OCI-LY3 (cell line): Measurements from ENCODE around the gene ZNF438.
A peak's percentile ranks its signal among the peaks of the same experiment; 100 is the strongest.
"Not testable (repeated sequence)": the region's sequence is repeated elsewhere in the genome, so short reads cannot be mapped to it uniquely, and the experiment has no call there.

Experiments
- H2AFZ ChIP-seq: fragments of 200-600, 300-600 bp; shearing (Covaris generic); 2 replicates; pipeline ENCODE4 v1.6.0; 2014; ENCODE audit warnings: antibody characterized with exemption, low read depth, low read length
- H3K27ac ChIP-seq: fragments of 200-600, 300-600 bp; sonication (generic); 2 replicates; pipeline ENCODE4 v1.5.1; 2014; ENCODE audit warnings: mild to moderate bottlenecking, low read length, moderate library complexity, mixed read lengths
- H3K27me3 ChIP-seq: fragments of 200-600, 300-600 bp; sonication (generic); 2 replicates; pipeline ENCODE4 v1.6.1; 2014; ENCODE audit warnings: low read depth, low read length, mixed read lengths
- H3K36me3 ChIP-seq: fragments of 200-600, 300-600 bp; sonication (generic); replicated peaks from 2 replicates; pipeline ENCODE3; 2014; ENCODE audit warnings: low read depth, low read length, mixed read lengths
- H3K4me1 ChIP-seq: fragments of 300-600, 200-600 bp; sonication (generic); 2 replicates; pipeline ENCODE4 v1.6.1; 2014; ENCODE audit warnings: low read length, mixed read lengths
- H3K4me2 ChIP-seq: fragments of 200-600, 300-600 bp; sonication (generic); 2 replicates; pipeline ENCODE4 v1.6.1; 2014; ENCODE audit warnings: low read length, mixed read lengths
- H3K4me3 ChIP-seq: fragments of 300-600, 200-600 bp; sonication (generic); 2 replicates; pipeline ENCODE4 v1.5.1; 2014; ENCODE audit warnings: antibody characterized with exemption, mild to moderate bottlenecking, low read length, moderate library complexity
- H3K79me2 ChIP-seq: fragments of 300-600, 200-600 bp; shearing (Covaris generic); 2 replicates; pipeline ENCODE4 v1.6.1; 2014; ENCODE audit warnings: mild to moderate bottlenecking, low read length, mixed read lengths
- H3K9ac ChIP-seq: fragments of 300-600, 200-600 bp; shearing (Covaris generic); 2 replicates; pipeline ENCODE4 v1.6.0; 2014; ENCODE audit warnings: mild to moderate bottlenecking, low read length, moderate library complexity
- H3K9me3 ChIP-seq: fragments of 200-600, 300-600 bp; shearing (Covaris generic); 2 replicates; pipeline ENCODE4 v1.6.1; 2014; ENCODE audit warnings: low read length, mixed read lengths; ENCODE audit not compliant: insufficient read depth
- H4K20me1 ChIP-seq: fragments of 200-600, 300-600 bp; sonication (generic); 2 replicates; pipeline ENCODE4 v1.6.1; 2016; ENCODE audit warnings: low read length, mixed read lengths; ENCODE audit not compliant: insufficient read depth
- EZH2phosphoT487 ChIP-seq: fragments of 200-600 bp; shearing (Covaris generic); IDR thresholded peaks from 2 replicates; pipeline ENCODE4 v1.6.1; 2018; ENCODE audit warnings: antibody characterized with exemption, mixed run types, low read depth
- TF ChIP-seq, protein P1 (sequence below): fragments of 200-600, 300-600 bp; sonication (generic); IDR thresholded peaks from 2 replicates; pipeline ENCODE4 v1.5.1; 2014; ENCODE audit warnings: antibody characterized with exemption, low read length, low read depth

Gene ZNF438

GRCh38 chr10:30962522-30962921, 69.1 kb downstream of the ZNF438 start:
- no peaks in the 10 kb centered on the region for H4K20me1 ChIP-seq
- peaks cover 69% of the 10 kb centered on the region for H3K4me1 ChIP-seq
- no peaks in the 10 kb centered on the region; the same call in 1 of the 2 replicates for H3K79me2 ChIP-seq
- H3K27ac ChIP-seq: no peak overlapping the region
- no peak overlapping the region for H2AFZ ChIP-seq
- no peaks in the 10 kb centered on the region for H3K27me3 ChIP-seq
- peak overlapping the region; percentile 43; the same call in 1 of the 2 replicates for H3K4me2 ChIP-seq
- H3K9me3 ChIP-seq: no peaks in the 10 kb centered on the region
- H3K36me3 ChIP-seq: peaks cover 13% of the 10 kb centered on the region
- H3K9ac ChIP-seq: no peak overlapping the region
- no peak overlapping the region for H3K4me3 ChIP-seq
- no peak for TF ChIP-seq EZH2phosphoT487
- TF ChIP-seq, protein P1, sequence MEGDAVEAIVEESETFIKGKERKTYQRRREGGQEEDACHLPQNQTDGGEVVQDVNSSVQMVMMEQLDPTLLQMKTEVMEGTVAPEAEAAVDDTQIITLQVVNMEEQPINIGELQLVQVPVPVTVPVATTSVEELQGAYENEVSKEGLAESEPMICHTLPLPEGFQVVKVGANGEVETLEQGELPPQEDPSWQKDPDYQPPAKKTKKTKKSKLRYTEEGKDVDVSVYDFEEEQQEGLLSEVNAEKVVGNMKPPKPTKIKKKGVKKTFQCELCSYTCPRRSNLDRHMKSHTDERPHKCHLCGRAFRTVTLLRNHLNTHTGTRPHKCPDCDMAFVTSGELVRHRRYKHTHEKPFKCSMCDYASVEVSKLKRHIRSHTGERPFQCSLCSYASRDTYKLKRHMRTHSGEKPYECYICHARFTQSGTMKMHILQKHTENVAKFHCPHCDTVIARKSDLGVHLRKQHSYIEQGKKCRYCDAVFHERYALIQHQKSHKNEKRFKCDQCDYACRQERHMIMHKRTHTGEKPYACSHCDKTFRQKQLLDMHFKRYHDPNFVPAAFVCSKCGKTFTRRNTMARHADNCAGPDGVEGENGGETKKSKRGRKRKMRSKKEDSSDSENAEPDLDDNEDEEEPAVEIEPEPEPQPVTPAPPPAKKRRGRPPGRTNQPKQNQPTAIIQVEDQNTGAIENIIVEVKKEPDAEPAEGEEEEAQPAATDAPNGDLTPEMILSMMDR: no peak

DNA sequence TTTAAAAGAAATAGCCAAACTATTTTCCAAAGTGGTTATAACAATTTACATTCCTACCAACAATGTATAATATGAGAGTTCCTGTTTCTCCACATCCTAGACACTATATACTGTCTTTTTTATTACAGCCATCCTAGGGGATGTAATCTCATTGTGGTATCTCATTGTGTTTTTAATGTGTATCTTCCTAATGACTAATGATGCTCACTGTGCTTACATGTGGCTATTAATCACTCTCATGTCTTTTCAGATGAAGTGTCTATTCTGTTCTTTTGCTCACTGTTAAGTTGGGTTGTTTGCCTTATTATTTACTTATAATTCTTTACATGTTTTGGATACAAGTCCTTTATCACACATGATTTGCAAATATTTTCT, 71.8 kb downstream of the ZNF438 start:
- Histone ChIP-seq H3K27ac (peak overlapping the region; percentile 94), H3K4me2 (peak overlapping the region; percentile 76), H4K20me1 (no peaks in the 10 kb centered on the region), H3K79me2 (no peaks in the 10 kb centered on the region; the same call in 1 of the 2 replicates), H2AFZ (no peak overlapping the region), H3K36me3 (peaks cover 22% of the 10 kb centered on the region), H3K4me3 (peak overlapping the region; percentile 76), H3K27me3 (no peaks in the 10 kb centered on the region), H3K9ac (peak overlapping the region; percentile 70), H3K9me3 (no peaks in the 10 kb centered on the region; the same call in 1 of the 2 replicates), H3K4me1 (peaks cover 70% of the 10 kb centered on the region)
- TF ChIP-seq, protein P1: no peak

GRCh38 chr10:30949218-30949617, 82.4 kb downstream of the ZNF438 start:
- not testable (repeated sequence) for H3K9ac ChIP-seq, H3K27ac ChIP-seq, H3K79me2 ChIP-seq, H4K20me1 ChIP-seq, H3K4me1 ChIP-seq, H3K4me2 ChIP-seq, H3K36me3 ChIP-seq, H3K27me3 ChIP-seq, H3K4me3 ChIP-seq, H3K9me3 ChIP-seq, H2AFZ ChIP-seq

GRCh38 chr10:30944005-30944404, 87.7 kb downstream of the ZNF438 start:
- H4K20me1 ChIP-seq: no peaks in the 10 kb centered on the region
- no peak overlapping the region for H2AFZ ChIP-seq
- no peaks in the 10 kb centered on the region for H3K9me3 ChIP-seq
- H3K27ac ChIP-seq: no peak overlapping the region
- H3K27me3 ChIP-seq: no peaks in the 10 kb centered on the region
- H3K4me3 ChIP-seq: no peak overlapping the region
- H3K4me2 ChIP-seq: no peak overlapping the region
- H3K9ac ChIP-seq: no peak overlapping the region
- H3K36me3 ChIP-seq: no peaks in the 10 kb centered on the region
- H3K4me1 ChIP-seq: no peaks in the 10 kb centered on the region
- H3K79me2 ChIP-seq: no peaks in the 10 kb centered on the region
- TF ChIP-seq EZH2phosphoT487: no peak
- TF ChIP-seq, protein P1: no peak

- Histone ChIP-seq H3K27me3 (no peaks in the 10 kb centered on the region), H4K20me1 (no peaks in the 10 kb centered on the region), H3K4me2 (no peak overlapping the region), H3K79me2 (no peaks in the 10 kb centered on the region), H2AFZ (no peak overlapping the region), H3K9me3 (no peaks in the 10 kb centered on the region), H3K9ac (no peak overlapping the region), H3K4me3 (no peak overlapping the region), H3K36me3 (no peaks in the 10 kb centered on the region), H3K27ac (no peak overlapping the region), H3K4me1 (no peaks in the 10 kb centered on the region)
- TF ChIP-seq EZH2phosphoT487: no peak
- TF ChIP-seq, protein P1: no peak
Measured at GRCh38 chr10:30943451-30943850, 88.2 kb downstream of the ZNF438 start.
